ENCODE data around the gene PDIK1L. TPM values are rescaled to one million over a fixed set of nuclear protein-coding genes. Genes with fewer than 3 reads are reported as not detected.

PDIK1L gene
- total and polyA plus RNA-seq, 9 of the 15 experiments (the other 6 are each of a cell fraction or from before 2014, with no cell fraction given), result 12.8 to 30.2 (median 21.5) TPM

- TF ChIP-seq, protein P1, sequence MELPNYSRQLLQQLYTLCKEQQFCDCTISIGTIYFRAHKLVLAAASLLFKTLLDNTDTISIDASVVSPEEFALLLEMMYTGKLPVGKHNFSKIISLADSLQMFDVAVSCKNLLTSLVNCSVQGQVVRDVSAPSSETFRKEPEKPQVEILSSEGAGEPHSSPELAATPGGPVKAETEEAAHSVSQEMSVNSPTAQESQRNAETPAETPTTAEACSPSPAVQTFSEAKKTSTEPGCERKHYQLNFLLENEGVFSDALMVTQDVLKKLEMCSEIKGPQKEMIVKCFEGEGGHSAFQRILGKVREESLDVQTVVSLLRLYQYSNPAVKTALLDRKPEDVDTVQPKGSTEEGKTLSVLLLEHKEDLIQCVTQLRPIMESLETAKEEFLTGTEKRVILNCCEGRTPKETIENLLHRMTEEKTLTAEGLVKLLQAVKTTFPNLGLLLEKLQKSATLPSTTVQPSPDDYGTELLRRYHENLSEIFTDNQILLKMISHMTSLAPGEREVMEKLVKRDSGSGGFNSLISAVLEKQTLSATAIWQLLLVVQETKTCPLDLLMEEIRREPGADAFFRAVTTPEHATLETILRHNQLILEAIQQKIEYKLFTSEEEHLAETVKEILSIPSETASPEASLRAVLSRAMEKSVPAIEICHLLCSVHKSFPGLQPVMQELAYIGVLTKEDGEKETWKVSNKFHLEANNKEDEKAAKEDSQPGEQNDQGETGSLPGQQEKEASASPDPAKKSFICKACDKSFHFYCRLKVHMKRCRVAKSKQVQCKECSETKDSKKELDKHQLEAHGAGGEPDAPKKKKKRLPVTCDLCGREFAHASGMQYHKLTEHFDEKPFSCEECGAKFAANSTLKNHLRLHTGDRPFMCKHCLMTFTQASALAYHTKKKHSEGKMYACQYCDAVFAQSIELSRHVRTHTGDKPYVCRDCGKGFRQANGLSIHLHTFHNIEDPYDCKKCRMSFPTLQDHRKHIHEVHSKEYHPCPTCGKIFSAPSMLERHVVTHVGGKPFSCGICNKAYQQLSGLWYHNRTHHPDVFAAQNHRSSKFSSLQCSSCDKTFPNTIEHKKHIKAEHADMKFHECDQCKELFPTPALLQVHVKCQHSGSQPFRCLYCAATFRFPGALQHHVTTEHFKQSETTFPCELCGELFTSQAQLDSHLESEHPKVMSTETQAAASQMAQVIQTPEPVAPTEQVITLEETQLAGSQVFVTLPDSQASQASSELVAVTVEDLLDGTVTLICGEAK (IDR thresholded peaks at IDR 0.05), result no peak
- TF ChIP-seq, protein P1 (CRISPR knock-in tag; IDR thresholded peaks at IDR 0.05), result no peak
- TF ChIP-seq FIP1L1 (IDR thresholded peaks at IDR 0.05; ENCODE audit: low read depth, low read length, poor library complexity, severe bottlenecking), result no peak
- no peak for TF ChIP-seq HDAC2 (IDR thresholded peaks at IDR 0.05)
- TF ChIP-seq IFI16 (CRISPR knock-in tag; IDR thresholded peaks at IDR 0.05), result no peak
- TF ChIP-seq CEBPG (CRISPR knock-in tag; IDR thresholded peaks at IDR 0.05), result no peak
- TF ChIP-seq CEBPG (tag; conservative IDR thresholded peaks at IDR 0.05 in 1 of 2, IDR thresholded peaks at IDR 0.05 in 1 of 2), result no peak
- TF ChIP-seq, protein P2, sequence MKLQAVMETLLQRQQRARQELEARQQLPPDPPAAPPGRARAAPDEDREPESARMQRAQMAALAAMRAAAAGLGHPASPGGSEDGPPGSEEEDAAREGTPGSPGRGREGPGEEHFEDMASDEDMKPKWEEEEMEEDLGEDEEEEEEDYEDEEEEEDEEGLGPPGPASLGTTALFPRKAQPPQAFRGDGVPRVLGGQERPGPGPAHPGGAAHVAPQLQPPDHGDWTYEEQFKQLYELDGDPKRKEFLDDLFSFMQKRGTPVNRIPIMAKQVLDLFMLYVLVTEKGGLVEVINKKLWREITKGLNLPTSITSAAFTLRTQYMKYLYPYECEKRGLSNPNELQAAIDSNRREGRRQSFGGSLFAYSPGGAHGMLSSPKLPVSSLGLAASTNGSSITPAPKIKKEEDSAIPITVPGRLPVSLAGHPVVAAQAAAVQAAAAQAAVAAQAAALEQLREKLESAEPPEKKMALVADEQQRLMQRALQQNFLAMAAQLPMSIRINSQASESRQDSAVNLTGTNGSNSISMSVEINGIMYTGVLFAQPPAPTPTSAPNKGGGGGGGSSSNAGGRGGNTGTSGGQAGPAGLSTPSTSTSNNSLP (IDR thresholded peaks at IDR 0.05; ENCODE audit: borderline replicate concordance, low read depth, low read length), result no peak
- TF ChIP-seq TBL1XR1 (IDR thresholded peaks at IDR 0.05; ENCODE audit: low read length in 2 of 2), result no peak
- TF ChIP-seq GATA2 (CRISPR knock-in tag; IDR thresholded peaks at IDR 0.05), result no peak; the same call in 1 of the 2 replicates
- TF ChIP-seq ZNF77 (CRISPR knock-in tag; IDR thresholded peaks at IDR 0.05), result no peak
- TF ChIP-seq ZNF165 (CRISPR knock-in tag; IDR thresholded peaks at IDR 0.05; ENCODE audit: borderline replicate concordance), result 0 out of 2 replicates have a peak, but pooled peaks have one; percentile 46
- TF ChIP-seq ELF4 (CRISPR knock-in tag; IDR thresholded peaks at IDR 0.05), result no peak
- TF ChIP-seq, protein P3, sequence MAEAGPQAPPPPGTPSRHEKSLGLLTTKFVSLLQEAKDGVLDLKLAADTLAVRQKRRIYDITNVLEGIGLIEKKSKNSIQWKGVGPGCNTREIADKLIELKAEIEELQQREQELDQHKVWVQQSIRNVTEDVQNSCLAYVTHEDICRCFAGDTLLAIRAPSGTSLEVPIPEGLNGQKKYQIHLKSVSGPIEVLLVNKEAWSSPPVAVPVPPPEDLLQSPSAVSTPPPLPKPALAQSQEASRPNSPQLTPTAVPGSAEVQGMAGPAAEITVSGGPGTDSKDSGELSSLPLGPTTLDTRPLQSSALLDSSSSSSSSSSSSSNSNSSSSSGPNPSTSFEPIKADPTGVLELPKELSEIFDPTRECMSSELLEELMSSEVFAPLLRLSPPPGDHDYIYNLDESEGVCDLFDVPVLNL (CRISPR knock-in tag; IDR thresholded peaks at IDR 0.05; ENCODE audit: low read depth), result no peak
- 0 out of 2 replicates have a peak, but pooled peaks have one; percentile 64 for TF ChIP-seq NBN (IDR thresholded peaks at IDR 0.05; ENCODE audit: low read depth)
- TF ChIP-seq NCOA2 (IDR thresholded peaks at IDR 0.05; ENCODE audit: partially characterized antibody in 2 of 2), result no peak
Observed at GRCh38 chr1:26145041-26145959, 33.7 kb downstream of the PDIK1L start (continued).
